Neural progenitor cell (in vitro differentiated cells): ENCODE results near the gene KRTAP12-4.

Source experiments
- EZH2 ChIP-seq: fragments of 200-600 bp; sonication (generic); IDR thresholded peaks from 2 replicates; pipeline ENCODE4 v1.6.1; 2017; ENCODE audit warnings: antibody characterized with exemption, mild to moderate bottlenecking, moderate library complexity
- EZH2phosphoT487 ChIP-seq: fragments of 200-600 bp; sonication (generic); IDR thresholded peaks from 2 replicates; pipeline ENCODE4 v1.6.1; 2017; ENCODE audit warnings: antibody characterized with exemption
- TF ChIP-seq, protein P1 (sequence below): fragments of 200-600 bp; sonication (generic); IDR thresholded peaks from 2 replicates; pipeline ENCODE4 v1.5.1; 2017; ENCODE audit warnings: antibody characterized with exemption, mild to moderate bottlenecking

DNA sequence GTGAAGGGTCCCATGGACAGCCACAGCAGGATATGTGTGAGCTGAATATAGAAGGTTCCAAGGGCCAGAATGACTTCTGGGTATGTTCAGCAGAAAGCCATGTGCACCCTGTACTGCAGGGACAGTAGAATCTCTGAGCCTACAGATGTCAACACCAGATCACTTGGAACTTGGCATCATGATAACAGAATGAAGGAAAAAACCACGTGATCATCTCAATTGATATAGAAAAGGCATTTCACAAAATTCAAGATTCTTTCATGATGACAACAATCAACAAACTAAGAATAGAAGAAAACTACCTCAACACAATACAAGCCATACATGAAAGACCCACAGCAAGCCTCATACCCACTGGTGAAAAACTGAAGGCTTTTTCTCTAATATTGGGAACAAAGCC is 13.2 kb upstream of the KRTAP12-4 start:
- TF ChIP-seq EZH2 (no peak), EZH2phosphoT487 (no peak)
- TF ChIP-seq, protein P1, sequence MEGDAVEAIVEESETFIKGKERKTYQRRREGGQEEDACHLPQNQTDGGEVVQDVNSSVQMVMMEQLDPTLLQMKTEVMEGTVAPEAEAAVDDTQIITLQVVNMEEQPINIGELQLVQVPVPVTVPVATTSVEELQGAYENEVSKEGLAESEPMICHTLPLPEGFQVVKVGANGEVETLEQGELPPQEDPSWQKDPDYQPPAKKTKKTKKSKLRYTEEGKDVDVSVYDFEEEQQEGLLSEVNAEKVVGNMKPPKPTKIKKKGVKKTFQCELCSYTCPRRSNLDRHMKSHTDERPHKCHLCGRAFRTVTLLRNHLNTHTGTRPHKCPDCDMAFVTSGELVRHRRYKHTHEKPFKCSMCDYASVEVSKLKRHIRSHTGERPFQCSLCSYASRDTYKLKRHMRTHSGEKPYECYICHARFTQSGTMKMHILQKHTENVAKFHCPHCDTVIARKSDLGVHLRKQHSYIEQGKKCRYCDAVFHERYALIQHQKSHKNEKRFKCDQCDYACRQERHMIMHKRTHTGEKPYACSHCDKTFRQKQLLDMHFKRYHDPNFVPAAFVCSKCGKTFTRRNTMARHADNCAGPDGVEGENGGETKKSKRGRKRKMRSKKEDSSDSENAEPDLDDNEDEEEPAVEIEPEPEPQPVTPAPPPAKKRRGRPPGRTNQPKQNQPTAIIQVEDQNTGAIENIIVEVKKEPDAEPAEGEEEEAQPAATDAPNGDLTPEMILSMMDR, result no peak
